HUES48 (cell line): Measurements from ENCODE around the gene SEMA3C.
A peak's percentile ranks its signal among the peaks of the same experiment; 100 is the strongest.

Experiments used
- H3K27ac ChIP-seq: one replicate; pipeline ENCODE4 v1.7.0; 2013; ENCODE audit warnings: low read depth, low read length, inconsistent platforms
- H3K27me3 ChIP-seq: 2 replicates; pipeline ENCODE4 v1.6.1; 2013; ENCODE audit warnings: mild to moderate bottlenecking, low read length; ENCODE audit not compliant: control insufficient read depth, insufficient read depth
- H3K36me3 ChIP-seq: 2 replicates; pipeline ENCODE4 v1.6.1; 2013; ENCODE audit warnings: low read length; ENCODE audit not compliant: control insufficient read depth, insufficient read depth
- H3K4me1 ChIP-seq: 2 replicates; pipeline ENCODE4 v1.6.1; 2013; ENCODE audit warnings: mild to moderate bottlenecking, low read length; ENCODE audit not compliant: control insufficient read depth, insufficient read depth
- H3K4me3 ChIP-seq: 2 replicates; pipeline ENCODE4 v1.5.1; 2013; ENCODE audit warnings: mild to moderate bottlenecking, low read depth, low read length
- H3K9ac ChIP-seq: 2 replicates; pipeline ENCODE4 v1.6.1; 2013; ENCODE audit warnings: mild to moderate bottlenecking, low read depth, low read length, moderate library complexity
- H3K9me3 ChIP-seq: 2 replicates; pipeline ENCODE4 v1.6.1; 2013; ENCODE audit warnings: low read length; ENCODE audit not compliant: control insufficient read depth, insufficient read depth

SEMA3C gene

GRCh38 chr7:80918909-80919721, at the start of gene SEMA3C:
TSS of gene SEMA3C (minus strand) at chr7:80919051. CDS start at chr7:80916781, 2,270 bp downstream.
- peaks cover 20% of the 10 kb centered on the region for H3K27me3 ChIP-seq
- peak within 1 kb of the TSS; percentile 85 for H3K27ac ChIP-seq
- peaks cover 32% of the 10 kb centered on the region for H3K4me1 ChIP-seq
- H3K9me3 ChIP-seq, result no peaks in the 10 kb centered on the region
- H3K4me3 ChIP-seq, result peak within 1 kb of the TSS; percentile 82
- H3K9ac ChIP-seq, result peak within 1 kb of the TSS; percentile 50
- H3K36me3 ChIP-seq, result no peaks in the 10 kb centered on the region

GRCh38 chr7:80968606-80969005, 49.8 kb upstream of the SEMA3C start:
- Histone ChIP-seq H3K4me3 (no peak overlapping the region), H3K9me3 (no peaks in the 10 kb centered on the region), H3K9ac (no peak overlapping the region), H3K27me3 (no peaks in the 10 kb centered on the region), H3K4me1 (no peaks in the 10 kb centered on the region), H3K27ac (no peak overlapping the region), H3K36me3 (no peaks in the 10 kb centered on the region)

GRCh38 chr7:80967917-80968297, 49.1 kb upstream of the SEMA3C start:
- no peaks in the 10 kb centered on the region for H3K27me3 ChIP-seq
- no peak overlapping the region for H3K9ac ChIP-seq
- no peak overlapping the region for H3K27ac ChIP-seq
- H3K36me3 ChIP-seq, result no peaks in the 10 kb centered on the region
- H3K4me1 ChIP-seq, result no peaks in the 10 kb centered on the region
- H3K4me3 ChIP-seq, result no peak overlapping the region
- no peaks in the 10 kb centered on the region for H3K9me3 ChIP-seq

GRCh38 chr7:80967071-80967916, 48.4 kb upstream of the SEMA3C start:
- H3K9me3 ChIP-seq, result no peaks in the 10 kb centered on the region
- no peaks in the 10 kb centered on the region for H3K27me3 ChIP-seq
- no peak overlapping the region for H3K27ac ChIP-seq
- H3K4me1 ChIP-seq, result no peaks in the 10 kb centered on the region
- no peak overlapping the region for H3K9ac ChIP-seq
- no peaks in the 10 kb centered on the region for H3K36me3 ChIP-seq
- no peak overlapping the region for H3K4me3 ChIP-seq

- no peak overlapping the region for H3K4me3 ChIP-seq
- no peaks in the 10 kb centered on the region for H3K27me3 ChIP-seq
- no peaks in the 10 kb centered on the region for H3K36me3 ChIP-seq
- no peaks in the 10 kb centered on the region for H3K9me3 ChIP-seq
- H3K27ac ChIP-seq, result no peak overlapping the region
- no peaks in the 10 kb centered on the region for H3K4me1 ChIP-seq
- no peak overlapping the region for H3K9ac ChIP-seq
These were observed 41.5 kb upstream of the SEMA3C start for GRCh38 chr7:80960244-80960795.

- H3K36me3 ChIP-seq, result no peaks in the 10 kb centered on the region
- H3K4me1 ChIP-seq, result no peaks in the 10 kb centered on the region
- H3K4me3 ChIP-seq, result no peak overlapping the region
- H3K9ac ChIP-seq, result no peak overlapping the region
- no peak overlapping the region for H3K27ac ChIP-seq
- H3K27me3 ChIP-seq, result no peaks in the 10 kb centered on the region
- H3K9me3 ChIP-seq, result no peaks in the 10 kb centered on the region
These were observed 38.5 kb upstream of the SEMA3C start for GRCh38 chr7:80957226-80957777.

- no peak overlapping the region for H3K9ac ChIP-seq
- H3K4me3 ChIP-seq, result no peak overlapping the region
- H3K9me3 ChIP-seq, result no peaks in the 10 kb centered on the region
- H3K27me3 ChIP-seq, result no peaks in the 10 kb centered on the region
- no peak overlapping the region for H3K27ac ChIP-seq
- H3K36me3 ChIP-seq, result no peaks in the 10 kb centered on the region
- no peaks in the 10 kb centered on the region for H3K4me1 ChIP-seq
These were observed 35.3 kb upstream of the SEMA3C start for GRCh38 chr7:80954191-80954590.

GRCh38 chr7:80950550-80950967, 31.7 kb upstream of the SEMA3C start:
- no peaks in the 10 kb centered on the region for H3K27me3 ChIP-seq
- H3K36me3 ChIP-seq, result no peaks in the 10 kb centered on the region
- H3K4me1 ChIP-seq, result no peaks in the 10 kb centered on the region
- H3K9me3 ChIP-seq, result no peaks in the 10 kb centered on the region
- no peak overlapping the region for H3K9ac ChIP-seq
- no peak overlapping the region for H3K27ac ChIP-seq
- H3K4me3 ChIP-seq, result no peak overlapping the region

GRCh38 chr7:80949449-80949848, 30.6 kb upstream of the SEMA3C start:
- no peaks in the 10 kb centered on the region for H3K9me3 ChIP-seq
- H3K36me3 ChIP-seq, result no peaks in the 10 kb centered on the region
- H3K27me3 ChIP-seq, result no peaks in the 10 kb centered on the region
- H3K9ac ChIP-seq, result no peak overlapping the region
- no peaks in the 10 kb centered on the region for H3K4me1 ChIP-seq
- H3K27ac ChIP-seq, result no peak overlapping the region
- H3K4me3 ChIP-seq, result no peak overlapping the region

- H3K9me3 ChIP-seq, result no peaks in the 10 kb centered on the region
These were observed 28.0 kb upstream of the SEMA3C start for GRCh38 chr7:80946858-80947257.

More at GRCh38 chr7:80946858-80947257, 28.0 kb upstream of the SEMA3C start:
- Histone ChIP-seq H3K27me3 (no peaks in the 10 kb centered on the region), H3K27ac (no peak overlapping the region), H3K36me3 (no peaks in the 10 kb centered on the region), H3K4me3 (no peak overlapping the region), H3K9ac (no peak overlapping the region), H3K4me1 (peaks cover 4% of the 10 kb centered on the region; the same call in 1 of the 2 replicates)
